GM12875 (cell line): ENCODE results near the gene GEMIN7.

Experiments
- H3K4me3 ChIP-seq: one replicate; pipeline ENCODE4 v1.5.1; 2011; ENCODE audit warnings: low read depth, low read length, control low read depth
- CTCF ChIP-seq: IDR thresholded peaks from 2 replicates; pipeline ENCODE4 v1.5.1; 2011; ENCODE audit warnings: low read depth, mild to moderate bottlenecking, control low read depth, inconsistent platforms, low read length, moderate library complexity, borderline replicate concordance; ENCODE audit not compliant: insufficient read depth

Gene GEMIN7

GRCh38 chr19:45040059-45040771 lies 38.8 kb upstream of the GEMIN7 start:
- TF ChIP-seq CTCF, result no peak
- H3K4me3 ChIP-seq, result peak overlapping the region; percentile 99

- no peak for TF ChIP-seq CTCF
- H3K4me3 ChIP-seq, result no peak overlapping the region
These were observed 37.9 kb upstream of the GEMIN7 start for GRCh38 chr19:45041125-45041524.

GRCh38 chr19:45045671-45046353 lies 33.2 kb upstream of the GEMIN7 start:
- no peak for TF ChIP-seq CTCF

GRCh38 chr19:45046355-45046754 lies 32.7 kb upstream of the GEMIN7 start:
- TF ChIP-seq CTCF, result no peak
- no peak overlapping the region for H3K4me3 ChIP-seq

More at GRCh38 chr19:45045671-45046353, 33.2 kb upstream of the GEMIN7 start:
- H3K4me3 ChIP-seq, result no peak overlapping the region

- H3K4me3 ChIP-seq, result peak overlapping the region; percentile 17
- TF ChIP-seq CTCF, result no peak
These were observed 31.8 kb upstream of the GEMIN7 start for GRCh38 chr19:45047188-45047797.

- TF ChIP-seq CTCF, result no peak
- no peak overlapping the region for H3K4me3 ChIP-seq
These were observed 29.9 kb upstream of the GEMIN7 start for GRCh38 chr19:45049073-45049736.

GRCh38 chr19:45050036-45050435 lies 29.0 kb upstream of the GEMIN7 start:
- no peak overlapping the region for H3K4me3 ChIP-seq
- TF ChIP-seq CTCF, result no peak
